Body of pancreas (tissue), 4 donors: ENCODE results near the gene ADGRG7.

Experiments used
- CTCF ChIP-seq, 7 experiments: fragments of 450-650 bp in 4 of 7; fragments of 200-600 bp in 3 of 7; sonication (generic) in 3 of 7; IDR thresholded peaks; one replicate each; pipeline ENCODE4 v1.5.1; 2016 to 2019; ENCODE audit warnings: antibody characterized with exemption in 7 of 7
- POLR2A ChIP-seq, 3 donors: fragments of 450-650 bp; IDR thresholded peaks; one replicate each; pipeline ENCODE4 v1.6.1; 2016; ENCODE audit warnings: antibody characterized with exemption in 3 of 3, mild to moderate bottlenecking in 2 of 3

GRCh38 chr3:100665230-100665629 is 55.8 kb downstream of the ADGRG7 start:
- TF ChIP-seq CTCF (IDR thresholded peaks at IDR 0.05) = no peak
- no peak for TF ChIP-seq POLR2A (IDR thresholded peaks at IDR 0.05)
